ENCODE data around the gene CNOT10.
A peak's percentile ranks its signal among the peaks of the same experiment; 100 is the strongest.
"Not testable (repeated sequence)": the region's sequence is repeated elsewhere in the genome, so short reads cannot be mapped to it uniquely, and the experiment has no call there.

CNOT10 gene

DNA sequence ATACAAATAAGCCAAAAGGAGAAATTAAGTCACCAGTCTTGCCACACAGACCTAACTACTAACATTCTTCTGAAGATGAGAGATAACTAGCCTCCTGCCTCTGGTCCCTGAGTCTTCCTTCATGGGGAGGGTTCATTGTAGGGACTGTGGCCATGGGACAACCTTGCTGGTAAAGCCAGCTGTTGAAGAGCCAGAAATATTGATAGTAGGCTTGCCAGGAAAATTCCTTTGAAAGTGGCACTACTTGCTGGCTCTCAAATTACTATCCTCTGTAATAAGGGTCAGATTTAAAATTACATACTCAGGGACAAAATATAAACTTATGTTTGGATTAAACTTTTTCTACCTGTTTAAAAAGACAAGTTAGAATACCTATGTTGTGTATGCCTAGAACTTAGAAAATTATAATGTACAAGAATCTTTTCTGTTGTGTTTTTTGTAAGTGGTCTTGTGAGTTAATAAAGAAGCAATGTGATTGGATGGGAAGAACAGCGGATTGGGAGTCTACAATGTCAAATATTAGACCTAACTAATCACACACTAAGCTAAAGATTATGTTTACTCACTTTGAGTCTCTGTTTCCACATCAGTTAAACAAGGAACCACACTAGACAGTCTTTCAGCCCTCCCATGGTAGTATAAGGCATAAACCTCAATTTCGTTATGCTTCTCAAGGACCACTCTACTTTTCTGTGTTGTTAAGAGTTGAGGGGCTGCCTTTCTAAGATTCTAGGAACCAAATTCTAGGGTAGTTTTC is 72.8 kb downstream of the CNOT10 start:
- no peak for DNase-seq (ENCODE audit: low spot score)

DNA sequence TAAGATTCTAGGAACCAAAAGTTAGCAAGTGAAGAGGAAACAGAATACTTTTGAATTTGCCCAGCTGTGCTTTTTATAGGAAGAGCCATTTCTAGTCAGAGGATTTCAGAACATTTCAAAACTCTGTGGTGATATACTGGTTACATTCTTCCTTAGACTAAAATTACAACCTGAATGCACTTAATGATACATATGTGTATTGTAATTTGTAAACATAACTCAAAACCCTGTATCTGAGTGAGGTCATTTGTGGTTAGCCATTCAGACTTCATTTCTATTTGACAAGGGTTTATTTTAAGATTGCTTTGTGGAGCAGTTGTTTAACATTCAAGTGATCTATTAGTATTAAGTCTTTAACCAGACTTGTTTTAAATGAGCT is 73.4 kb downstream of the CNOT10 start:
- no peak for DNase-seq (ENCODE audit: low spot score)

DNA sequence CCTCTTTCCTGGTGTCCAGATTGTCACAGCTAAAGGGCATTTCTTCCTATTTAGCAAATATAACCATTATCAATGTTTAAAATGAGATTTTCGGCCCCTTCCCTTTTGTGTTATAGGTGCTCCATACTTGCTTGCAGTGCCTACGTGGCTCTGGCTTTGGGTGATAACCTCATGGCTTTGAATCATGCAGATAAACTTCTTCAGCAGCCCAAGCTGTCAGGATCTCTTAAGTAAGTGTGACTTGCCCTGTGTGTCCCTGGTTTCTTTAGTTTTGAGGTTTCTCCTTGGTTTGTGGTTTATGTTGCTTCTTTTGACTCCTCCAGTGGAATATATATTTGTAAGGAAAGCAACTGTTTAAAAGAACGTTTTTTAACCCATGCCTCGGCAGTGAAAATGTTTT is 74.4 kb downstream of the CNOT10 start:
- no peak for DNase-seq (ENCODE audit: low spot score)

DNA sequence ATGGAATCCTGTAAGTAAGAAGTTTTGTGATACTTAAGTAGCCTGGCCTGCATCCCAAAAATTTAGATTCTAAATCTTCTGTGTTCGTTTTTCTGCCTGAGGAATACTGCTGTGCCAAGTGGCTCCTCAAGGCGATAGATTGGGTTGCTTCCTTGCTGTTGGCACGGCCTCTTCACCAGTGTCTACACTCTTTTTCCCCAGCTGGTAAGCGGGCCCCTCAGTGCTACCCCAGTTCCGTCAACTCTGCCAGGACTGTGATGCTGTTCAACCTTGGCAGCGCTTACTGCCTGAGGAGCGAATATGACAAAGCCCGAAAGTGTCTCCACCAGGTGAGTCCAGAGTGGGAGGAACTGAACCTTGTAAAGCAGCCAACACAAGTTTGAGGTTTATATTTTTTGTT is 79.5 kb downstream of the CNOT10 start:
- no peak for DNase-seq (ENCODE audit: low spot score)

DNA sequence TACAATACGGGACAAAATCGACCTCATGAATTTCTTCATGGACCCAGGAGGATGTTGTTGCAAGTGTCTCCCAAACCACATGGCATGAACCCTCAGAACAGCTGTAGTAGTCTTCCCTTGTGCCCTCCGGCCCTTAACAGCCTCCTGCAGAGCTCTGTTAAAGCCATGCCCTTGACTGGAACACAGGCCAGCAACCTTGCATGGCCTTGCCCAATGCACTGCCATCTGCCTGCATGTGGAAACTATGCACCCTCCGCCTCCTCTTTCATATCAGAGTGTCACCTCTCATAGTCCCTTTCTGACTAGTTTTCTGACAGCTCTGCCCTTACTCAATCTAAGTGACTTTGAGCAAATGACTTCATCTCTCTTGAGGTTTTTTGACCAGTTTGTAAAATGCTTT is 93.4 kb downstream of the CNOT10 start:
- no peak for DNase-seq (ENCODE audit: low spot score)

DNA sequence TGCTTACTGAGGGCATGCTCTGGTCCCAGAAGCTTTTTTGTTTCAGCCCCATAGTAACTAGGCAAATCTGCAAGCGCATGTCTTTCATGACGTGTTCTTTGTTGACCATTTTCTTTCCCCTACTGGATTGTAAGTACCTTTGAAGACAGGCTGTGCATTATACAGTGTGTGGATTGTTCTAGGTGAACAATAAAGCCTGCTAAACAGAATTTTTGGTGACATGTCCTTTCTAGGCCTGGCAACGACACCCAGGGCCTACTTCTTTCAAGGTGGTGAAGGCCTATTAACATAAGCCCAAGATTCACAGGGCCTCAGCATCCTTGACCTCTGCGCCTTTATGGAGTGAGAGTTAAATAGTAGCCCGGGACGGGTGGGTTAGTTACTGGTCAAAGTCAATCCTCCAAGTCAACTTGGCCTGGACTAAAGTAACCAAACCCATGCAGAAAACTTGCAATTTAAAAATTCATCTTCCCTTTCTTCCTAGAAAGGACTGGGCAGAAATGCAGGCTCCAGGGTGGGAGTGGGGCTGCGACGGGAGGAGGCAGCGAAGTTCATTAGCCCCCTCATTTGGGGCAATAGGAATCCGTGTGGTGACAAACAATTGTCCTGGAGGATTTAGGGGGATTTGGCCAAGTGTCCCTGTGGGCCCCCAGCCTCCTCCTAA is 95.2 kb downstream of the CNOT10 start:
- DNase-seq (ENCODE audit: low spot score), result no peak

DNA sequence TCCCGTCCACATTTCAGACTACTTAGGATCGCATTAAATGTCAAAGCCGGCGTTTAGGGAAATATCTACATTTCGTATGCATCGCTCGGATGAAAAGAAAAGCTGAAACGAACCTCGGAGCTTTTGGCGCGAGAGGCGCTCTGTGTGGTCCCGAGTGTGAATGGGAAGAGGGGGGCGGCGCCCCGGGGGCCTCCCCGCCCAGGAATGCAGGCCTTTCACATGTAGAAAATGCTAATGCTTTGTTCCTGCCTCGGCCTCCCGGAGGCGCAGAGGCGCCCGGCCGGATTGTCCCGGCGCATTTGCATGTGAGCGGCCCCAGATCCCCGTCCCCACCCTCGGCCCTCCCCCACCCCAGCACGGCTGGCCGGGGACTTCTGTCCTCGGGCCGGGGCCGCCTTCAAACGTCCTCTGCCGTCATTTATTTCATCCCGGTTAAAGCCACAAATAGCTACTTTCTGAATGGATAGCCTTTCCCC is 95.8 kb downstream of the CNOT10 start:
- DNase-seq (ENCODE audit: low spot score), result peak; percentile 8

DNA sequence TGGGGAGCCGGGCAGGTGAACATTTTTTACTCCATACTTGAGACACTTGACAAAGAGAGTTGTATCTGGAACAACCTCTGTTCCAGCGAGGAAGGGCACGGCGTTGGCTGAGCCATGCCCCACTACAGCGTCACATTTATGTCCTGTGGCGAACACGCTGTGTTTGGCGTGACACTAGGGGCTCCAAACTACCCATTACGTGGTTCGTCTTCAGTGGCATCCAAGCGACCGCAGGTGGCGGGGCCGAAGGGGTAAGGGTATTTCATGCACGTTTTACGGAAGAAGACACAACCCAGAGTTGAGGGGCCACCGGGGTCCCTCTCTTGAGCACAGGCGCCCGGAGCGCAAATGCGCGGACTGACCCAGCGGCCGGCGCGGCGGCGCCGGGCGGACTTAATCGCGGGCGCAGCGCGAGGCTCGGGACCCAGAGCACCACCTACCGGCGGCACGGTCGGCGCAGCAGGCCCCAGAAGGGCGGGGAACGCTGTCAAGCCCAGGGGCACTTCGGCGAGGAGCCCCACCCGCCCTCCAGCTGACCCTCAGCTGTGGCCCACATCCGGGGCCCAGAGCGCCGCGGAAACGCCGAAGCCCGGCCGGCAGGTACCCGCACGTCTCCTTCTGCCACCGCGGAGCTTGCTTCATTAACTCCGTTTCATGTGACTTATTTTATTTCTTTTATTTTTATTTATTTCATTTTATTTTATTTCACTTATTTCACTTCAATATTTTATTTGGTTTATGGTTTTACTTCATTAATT is 96.4 kb downstream of the CNOT10 start:
- peak; percentile 64 for DNase-seq (ENCODE audit: low spot score)

DNA sequence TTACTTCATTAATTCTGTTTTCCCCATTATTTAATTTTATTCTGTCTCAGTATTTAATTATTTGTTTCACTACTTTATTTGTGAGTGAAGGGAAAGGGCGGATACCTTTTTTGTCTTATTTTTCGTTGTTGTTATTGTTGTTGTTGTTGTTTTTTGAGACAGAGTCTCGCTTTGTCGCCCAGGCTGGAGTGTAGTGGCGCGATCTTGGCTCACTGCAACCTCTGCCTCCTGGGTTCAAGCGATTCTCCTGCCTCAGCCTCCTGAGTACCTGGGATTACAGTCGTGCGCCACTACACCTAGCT is 96.9 kb downstream of the CNOT10 start:
- not testable (repeated sequence) for DNase-seq (ENCODE audit: low spot score)

DNA sequence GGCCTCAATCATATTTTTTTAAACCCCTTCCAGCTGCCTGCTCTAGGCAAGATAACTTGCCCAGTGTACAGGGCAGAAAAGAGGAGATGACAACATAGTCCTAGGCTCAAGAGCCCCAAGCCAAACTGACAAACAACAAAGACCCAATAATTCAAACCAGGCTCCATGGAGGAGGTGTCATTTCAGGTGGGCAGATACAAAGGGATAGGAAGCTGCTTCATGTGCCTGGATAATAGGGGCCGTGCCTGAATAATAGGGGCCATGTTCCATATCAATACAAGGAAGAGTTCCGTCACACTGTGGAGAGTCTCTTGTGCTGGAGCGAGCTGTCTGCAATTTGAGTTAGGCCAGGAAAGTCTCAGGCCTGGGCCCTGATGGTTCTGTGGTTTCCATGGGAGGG is 97.4 kb downstream of the CNOT10 start:
- no peak for DNase-seq (ENCODE audit: low spot score)

DNA sequence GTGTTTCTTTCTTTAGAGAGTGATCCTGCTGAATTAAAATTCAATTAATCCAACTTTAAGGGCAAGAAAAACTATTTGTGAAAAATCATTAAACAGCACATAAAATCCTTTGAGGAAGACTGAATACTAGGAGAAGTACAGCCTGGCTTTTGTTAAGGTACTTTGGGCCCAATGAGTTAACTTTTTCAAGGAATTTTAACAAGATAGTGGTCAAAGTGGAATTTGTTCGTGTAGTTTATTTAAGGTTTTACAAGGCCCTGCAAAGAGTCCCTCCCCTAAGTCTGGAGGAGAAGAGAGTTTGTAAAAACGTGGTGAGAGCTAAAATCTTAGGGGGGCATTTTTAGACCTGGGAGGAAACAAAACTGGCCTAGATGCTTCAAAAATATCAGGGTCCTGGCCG is 106.8 kb downstream of the CNOT10 start:
- DNase-seq (ENCODE audit: low spot score), result no peak

DNA sequence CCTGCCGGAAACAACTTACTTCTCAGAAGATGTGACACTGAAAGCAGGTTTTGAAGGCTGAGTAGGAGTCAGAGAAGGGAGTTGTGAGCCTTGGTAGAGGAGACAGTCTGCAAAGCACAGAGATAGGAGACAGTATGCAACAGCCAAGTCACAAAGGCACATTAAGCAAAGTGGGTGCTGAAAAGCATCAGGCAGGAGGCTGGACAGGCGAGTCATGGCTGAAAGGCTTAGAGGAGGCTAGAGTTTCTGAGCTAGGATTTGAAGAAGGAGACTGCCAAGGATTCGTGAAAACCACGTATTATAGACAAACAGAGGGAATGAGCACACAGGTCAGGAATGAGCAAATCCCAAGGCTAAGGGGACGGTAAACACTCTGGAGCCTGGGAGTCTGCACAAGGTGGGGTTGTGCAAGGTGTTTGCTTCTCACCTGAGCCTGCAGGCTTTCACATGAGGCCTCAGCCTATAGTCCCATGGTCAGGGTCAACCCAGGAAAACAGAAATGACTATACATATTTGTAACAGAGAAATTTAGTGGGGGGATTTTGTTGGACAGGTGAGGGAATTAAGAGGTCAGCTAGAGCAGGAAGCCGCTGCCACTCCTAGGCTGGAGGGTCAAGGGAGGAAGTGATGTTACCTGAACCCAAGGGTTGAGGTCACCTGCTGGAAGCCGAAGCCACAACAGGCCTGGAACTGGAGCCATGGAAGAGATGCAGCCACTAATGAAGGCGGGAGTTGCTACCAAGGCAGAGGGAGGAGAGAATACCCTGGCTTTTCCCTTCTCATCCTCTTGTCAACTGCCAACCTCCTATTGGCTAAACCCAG is 109.7 kb downstream of the CNOT10 start:
- no peak for DNase-seq (ENCODE audit: low spot score)

DNA sequence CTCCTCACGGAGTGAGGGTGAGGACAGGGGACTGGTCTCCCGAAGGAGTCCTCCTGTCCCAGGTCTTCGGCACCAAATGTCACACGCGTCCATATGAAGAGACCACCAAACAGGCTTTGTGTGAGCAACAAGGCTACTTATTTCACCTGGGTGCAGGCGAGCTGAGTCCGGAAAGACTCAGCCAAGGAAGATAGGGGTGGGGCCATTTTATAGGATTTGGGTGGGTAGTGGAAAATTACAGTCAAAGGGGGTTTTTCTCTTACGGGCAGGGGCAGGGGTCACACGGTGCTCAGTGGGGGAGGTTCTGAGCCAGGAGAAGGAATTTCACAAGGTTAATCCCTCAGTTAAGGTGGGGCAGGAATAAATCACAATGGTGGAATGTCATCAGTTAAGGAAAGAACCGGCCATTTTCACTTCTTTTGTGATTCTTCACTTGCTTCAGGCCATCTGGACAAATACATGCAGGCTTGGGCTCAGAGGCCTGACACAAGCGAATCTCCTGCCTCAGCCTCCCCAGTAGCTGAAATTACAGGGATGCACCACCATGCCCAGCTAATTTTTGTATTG is 111.5 kb downstream of the CNOT10 start:
- DNase-seq (ENCODE audit: low spot score), result not testable (repeated sequence)

DNA sequence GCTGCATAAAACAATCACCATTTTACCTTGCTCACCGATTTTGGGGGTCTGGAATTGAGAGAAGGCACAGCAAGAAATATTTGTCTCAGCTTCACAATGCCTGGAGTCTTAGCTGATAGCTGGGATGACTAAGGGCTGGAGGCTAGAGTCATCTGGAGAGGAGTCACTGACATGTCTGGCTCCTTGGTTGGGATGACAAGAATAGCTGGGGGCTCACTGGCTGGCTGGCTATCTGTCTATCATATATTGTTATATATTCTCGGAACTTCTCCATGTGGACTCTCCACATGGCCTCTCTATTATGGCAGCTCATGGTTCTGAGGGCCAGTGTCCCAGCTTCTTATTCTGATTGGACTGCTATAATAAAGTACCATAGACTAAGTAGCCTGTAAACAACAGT is 112.8 kb downstream of the CNOT10 start:
- DNase-seq (ENCODE audit: low spot score), result no peak

DNA sequence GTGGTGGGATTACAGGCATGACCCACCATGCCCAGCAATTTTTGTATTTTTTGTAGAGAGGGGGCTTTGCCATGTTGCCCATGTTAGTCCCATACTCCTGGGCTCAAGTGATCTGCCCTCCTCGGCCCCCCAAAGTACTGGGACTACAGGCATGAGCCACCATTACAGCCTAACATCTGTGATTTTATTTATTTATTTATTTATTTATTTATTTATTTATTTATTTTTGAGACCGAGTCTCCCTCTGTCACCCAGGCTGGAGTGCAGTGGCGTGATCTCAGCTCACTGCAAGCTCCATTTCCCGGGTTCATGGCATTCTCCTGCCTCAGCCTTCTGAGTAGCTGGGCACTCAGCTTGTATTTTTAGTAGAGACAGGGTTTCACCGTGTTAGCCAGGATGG is 116.5 kb downstream of the CNOT10 start:
- DNase-seq (ENCODE audit: low spot score), result not testable (repeated sequence)

DNA sequence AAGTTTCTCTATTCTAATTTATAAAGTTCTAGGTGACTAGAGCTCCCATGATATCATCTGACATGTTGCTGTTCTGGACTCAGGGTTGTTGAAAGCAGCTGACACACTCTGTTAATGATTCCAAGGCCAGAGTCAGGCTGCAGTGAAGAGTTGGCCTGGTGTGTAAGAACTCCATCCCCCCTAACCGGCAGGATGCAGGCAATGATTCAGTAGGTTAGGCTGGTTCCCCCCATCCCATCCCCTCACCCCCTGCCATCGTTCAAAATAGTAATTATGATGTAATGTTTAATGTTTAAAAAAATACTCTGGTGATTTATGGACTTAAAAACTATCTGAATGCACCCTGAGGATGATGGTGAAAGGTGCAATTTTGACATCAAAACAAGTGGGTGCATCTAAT is 128.2 kb downstream of the CNOT10 start:
- DNase-seq (ENCODE audit: low spot score), result no peak

DNA sequence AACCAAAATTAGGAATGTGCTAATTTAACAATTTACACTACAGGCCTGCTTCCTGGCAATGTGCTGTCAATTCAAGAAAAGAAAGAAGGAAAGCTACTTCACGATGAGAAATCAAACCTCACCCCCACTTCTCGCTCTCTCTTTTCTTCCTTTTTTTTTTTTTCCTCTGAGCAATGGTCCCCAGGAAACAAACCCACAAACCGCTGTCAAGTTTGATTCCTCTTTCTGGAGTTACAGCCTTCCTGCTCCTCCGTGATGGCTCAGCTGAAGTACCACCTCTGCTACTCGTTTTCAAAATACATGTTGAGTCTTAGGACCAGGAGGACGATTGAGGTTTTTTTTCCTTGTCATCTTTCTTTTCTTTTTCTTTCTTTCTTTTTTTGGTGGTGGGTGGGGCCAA is 129.4 kb downstream of the CNOT10 start:
- no peak for DNase-seq (ENCODE audit: low spot score)

DNA sequence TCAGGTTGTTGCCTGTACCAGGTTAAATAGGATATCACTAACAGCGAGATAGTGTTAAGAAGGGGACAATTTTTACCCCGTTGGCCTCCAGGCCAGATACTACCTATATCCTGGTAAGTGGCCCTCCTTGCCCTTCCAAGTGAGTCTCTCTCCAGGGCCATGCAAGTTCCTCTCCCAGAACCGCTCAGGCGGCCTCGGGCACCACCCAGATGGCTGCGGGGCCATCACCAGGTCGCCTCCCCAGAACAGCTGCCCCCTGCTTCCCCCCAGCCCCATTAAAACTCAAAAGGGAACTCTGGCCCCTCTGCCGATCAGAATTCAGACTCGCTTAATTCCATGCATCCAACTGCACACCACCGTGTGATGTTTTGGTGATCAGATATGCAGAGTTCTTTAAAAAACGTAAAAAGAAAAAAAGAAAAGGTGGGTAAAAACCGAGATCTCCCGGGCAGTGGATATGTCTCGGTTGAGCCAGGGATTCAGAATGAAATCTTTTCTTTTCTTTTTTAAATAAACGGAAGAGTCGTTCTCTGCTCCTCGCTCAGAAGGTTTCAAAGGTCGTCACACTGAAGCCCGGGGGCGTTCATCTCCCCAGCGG is 131.0 kb downstream of the CNOT10 start:
- no peak for DNase-seq (ENCODE audit: low spot score)

DNA sequence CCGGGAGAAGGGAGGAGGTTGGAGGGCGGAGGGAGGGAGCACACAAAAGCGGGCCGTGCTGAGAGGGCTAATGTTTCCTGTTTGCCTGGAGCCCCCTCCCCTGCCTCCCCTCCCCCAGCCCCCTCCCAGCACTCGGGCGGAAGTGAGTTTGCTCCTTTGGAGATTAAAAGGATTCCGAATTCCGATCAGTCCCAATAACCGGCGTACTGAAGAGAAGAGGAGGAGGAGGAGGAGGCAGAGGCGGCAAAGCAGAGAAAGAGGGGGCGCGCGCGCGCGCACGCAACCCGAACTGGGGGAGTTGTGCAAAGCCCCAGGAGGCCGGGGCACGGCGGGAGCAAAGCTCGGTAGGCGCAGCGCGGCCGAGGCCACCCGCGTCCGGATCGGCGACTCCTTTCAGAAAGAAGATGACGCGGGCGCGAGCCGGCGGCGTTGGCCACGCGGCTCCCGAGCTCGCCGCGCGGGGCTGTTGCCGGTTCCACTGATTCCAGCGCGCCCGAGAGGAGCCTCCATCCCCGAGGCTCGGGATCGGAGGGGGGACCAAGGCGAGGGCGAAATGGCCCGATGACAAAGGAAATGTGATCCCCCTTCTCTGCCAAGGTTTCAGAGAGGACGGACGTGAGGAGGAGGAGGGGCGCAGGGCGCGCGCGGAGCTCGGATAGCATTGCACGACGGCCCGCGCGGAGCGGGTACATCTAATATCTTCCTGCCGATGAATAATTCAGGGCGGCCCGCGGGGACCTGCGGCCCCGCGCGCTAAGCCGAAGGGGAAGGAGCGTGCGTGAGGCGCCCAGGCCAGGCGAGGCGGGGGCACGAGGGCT is 131.7 kb downstream of the CNOT10 start:
- DNase-seq (ENCODE audit: low spot score), result peak; percentile 37

DNA sequence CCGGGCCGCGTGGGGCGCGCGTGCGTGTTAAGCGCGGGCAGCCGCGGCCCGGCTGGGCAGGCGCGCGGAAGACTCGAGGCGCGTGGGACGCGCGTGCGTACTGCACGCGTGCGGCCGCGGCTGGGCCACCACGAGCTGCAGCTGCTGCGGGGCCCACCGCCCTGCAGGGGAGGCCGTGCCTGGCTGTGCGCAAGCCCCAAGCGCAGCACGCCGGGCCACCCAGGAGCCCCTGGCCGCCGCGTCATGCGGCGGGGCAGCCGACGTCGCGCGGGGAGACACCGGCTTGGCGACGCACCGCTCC is 132.2 kb downstream of the CNOT10 start:
- DNase-seq (ENCODE audit: low spot score), result no peak
